ENCODE data around the gene PSMG3.

The PSMG3 gene

DNA sequence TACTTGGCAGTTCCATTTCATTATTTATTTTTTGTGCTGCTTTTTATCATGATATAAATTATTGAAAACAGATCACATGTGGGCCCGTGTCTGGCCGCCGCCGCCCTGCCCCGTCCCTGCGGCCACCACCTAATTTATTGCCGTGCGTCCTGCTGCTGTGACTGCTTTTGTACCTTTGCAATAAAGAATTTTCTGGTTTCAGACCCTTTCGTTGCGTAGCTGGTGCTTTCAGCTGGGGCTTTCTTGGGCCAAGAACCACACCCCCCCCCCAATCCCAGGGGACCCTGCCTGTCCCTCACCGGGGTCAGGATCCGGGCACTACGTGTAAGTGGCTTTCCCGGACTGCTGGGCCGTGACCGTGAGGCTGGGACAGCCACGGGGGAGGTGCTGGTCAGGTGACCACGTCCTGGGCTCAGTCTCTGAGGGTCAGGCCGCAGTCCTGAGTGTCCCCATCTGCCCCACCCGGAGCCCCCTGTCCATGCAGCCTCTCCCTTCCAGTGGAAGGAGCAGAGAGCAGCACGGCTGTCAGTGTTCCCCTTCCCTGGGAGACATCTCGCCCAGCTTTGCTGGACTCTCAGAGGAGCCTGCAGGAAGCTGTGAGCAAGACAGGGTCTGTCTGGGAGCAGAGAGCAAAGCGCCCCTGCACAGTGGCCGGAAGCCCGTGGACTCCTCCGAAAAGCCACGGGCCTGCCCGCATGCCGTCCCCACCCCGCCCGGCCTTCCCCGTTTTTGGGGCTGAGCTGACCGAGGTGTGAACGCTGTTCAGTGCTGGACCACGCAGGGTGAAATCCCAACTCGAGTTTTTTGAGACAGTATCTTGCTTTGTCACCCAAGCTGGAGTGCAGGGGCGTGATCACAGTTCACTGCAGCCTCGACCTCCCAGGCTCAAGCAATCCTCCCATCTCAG lies 26.7 kb downstream of the PSMG3 start:
- DNase-seq: no peak

DNA sequence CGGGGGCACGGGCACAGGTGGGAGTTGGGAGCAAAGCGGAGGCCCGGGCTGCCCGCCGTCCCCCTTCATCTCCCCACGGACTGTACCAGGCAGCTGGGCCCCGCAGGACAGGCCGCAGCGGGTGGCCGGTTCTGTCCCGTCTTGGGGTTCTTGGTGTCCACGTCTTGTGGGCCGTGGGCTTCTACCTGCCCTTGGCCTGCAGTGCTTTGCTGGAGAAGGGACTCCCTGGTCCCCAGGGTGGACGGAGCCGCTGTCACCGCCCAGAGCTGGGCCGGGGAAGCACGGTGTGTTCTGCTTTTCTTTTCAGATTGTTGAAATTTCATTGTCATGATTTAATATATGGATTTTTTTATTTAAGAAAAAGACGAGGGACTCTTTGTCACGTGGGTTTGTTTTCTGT lies 27.5 kb downstream of the PSMG3 start:
- DNase-seq: no peak

- no peak for DNase-seq
Observed at GRCh38 chr7:1541431-1542162, 28.2 kb downstream of the PSMG3 start.

DNA sequence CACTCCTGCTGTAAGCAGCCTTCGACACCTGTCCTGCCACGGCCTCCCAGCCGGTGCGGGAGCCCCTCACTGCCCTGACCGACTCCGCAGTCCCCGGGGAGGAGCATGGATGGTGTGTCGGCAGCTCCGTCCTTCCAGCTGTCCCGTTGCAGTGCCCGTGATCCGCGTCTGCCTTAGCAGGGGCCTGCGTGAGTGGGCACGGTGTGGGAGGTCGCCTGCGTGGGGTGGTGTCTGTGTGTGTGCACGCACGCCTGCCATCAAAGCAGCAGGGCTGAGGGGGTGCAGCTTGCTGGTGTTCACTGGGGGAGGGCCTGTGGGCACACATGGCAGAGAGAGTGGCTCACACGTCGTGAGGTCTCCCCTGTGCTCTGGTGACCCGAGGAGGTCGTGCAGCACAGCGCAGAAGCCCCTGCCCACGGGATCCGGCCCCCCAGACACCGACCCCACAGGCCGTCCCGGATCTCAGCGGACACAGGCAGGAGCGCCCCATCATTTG lies 29.0 kb downstream of the PSMG3 start:
- DNase-seq: no peak

DNA sequence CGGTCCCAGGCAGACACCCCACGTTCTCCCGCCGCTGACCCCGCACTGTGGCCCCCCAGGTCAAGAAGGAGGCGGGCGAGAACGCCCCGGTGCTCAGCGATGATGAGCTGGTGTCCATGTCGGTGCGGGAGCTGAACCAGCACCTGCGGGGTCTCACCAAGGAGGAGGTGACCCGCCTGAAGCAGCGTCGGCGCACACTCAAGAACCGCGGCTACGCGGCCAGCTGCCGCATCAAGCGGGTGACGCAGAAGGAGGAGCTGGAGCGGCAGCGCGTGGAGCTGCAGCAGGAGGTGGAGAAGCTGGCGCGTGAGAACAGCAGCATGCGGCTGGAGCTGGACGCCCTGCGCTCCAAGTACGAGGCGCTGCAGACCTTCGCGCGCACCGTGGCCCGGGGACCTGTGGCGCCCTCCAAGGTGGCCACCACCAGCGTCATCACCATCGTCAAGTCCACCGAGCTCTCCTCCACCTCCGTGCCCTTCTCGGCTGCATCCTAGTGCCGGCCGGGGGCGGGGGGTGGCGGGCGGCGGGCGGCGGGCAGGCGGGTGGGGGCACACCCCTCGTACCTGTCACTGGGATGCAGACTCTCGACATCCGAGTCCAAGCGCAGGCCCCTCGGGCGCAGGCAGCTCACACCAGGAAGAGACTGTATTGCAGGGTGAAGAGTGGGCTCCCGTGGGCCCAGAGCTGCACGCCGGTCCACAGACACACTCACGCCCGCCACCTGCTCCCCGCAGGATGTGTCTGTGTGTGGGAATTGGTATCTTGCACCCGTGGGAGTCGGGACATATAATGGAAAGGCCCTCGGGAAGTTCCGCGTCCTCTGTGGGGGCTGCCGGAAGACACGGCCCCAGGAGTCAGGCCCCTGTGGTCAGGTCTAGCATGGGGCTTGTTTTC lies 29.7 kb downstream of the PSMG3 start:
- DNase-seq: no peak

DNA sequence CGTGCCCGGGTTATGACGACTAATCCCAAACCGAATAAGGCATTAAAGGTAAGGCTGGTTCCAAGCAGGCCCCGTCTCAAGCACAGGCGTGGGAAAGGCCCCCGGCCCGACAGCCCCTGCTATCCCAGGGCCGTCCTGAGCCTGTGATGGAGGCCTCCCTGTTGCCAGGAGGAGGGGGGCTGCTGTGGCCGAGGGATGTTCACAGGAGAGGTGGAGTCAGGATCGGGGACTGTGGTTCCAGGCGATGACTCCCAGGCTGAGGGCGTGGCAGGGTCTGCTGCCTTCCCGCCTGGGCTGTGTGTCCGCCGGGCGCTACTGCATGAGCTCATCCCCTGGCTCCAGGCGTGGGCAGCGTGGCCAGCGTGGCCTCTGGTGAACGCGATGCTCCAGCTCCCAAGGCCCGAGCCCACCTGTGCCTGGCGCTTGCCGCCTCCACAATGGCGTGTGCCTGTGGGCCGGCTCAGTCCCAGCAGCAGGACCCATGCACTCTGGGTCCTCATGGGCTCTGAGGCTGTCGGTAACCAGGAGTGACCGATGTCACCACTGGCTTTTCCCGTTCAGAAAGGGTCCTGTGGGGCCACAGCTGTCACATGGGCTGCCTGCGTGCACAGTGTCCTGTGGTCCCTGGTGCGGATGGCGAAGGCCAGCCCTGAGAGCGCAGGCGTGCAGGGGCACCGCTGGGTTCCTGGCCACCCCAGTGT lies 30.5 kb downstream of the PSMG3 start:
- DNase-seq: no peak

- no peak for DNase-seq
Observed at GRCh38 chr7:1538544-1539180, 31.2 kb downstream of the PSMG3 start.

GRCh38 chr7:1537535-1538412 lies 32.1 kb downstream of the PSMG3 start:
- DNase-seq: no peak

GRCh38 chr7:1536743-1537534 lies 32.9 kb downstream of the PSMG3 start:
- no peak for DNase-seq

DNA sequence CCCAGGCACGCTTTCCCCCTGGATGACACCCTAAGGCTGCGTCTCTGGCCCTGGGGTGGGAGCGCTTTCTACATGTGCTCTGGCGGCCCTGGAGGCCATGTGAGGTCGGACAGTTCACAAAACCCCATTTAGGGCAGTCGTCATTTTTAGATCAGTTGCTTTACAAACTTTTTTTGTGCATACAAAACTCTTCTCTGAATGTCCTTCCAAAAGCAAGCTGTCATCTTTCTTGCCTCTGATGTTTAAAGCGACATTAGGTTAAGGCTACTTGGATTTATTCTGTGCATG lies 33.4 kb downstream of the PSMG3 start:
- DNase-seq: no peak

DNA sequence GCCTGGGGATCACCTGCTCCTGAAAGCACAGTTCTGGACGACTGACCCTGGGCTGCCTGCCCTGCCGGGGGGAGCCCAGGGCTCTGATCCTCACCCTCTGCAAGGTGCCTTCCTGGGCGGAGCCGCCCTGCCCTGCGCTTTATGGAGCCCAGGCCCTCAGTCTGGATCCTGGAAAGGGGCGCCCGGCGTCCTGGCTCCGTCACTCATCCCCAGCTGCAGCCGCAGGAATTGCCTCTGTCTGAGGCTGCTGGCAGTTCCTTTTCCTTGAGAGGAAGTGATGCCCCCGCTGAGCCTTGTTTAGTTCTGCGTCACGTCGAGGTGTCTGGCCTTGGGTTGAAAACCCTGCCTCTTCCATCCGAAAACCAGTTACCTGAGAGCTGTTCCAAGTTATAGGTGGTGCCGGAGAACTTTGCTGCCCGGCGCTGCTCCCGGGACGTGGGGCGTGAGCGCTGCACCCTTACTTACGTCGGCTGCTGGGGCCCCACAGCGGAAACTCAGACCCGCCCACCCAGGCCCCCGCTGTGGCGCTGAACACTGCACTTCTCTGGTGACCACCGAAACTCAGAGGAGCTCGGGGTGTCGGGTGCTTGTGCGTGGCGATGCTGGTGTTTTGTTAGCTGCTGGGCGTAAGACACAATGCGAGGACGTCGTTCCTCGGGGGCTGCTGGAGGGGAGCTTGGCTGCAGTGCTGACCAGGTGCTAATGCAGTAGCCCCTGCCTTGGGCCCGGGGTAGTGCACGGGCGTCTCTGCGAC lies 34.0 kb downstream of the PSMG3 start:
- DNase-seq: no peak

DNA sequence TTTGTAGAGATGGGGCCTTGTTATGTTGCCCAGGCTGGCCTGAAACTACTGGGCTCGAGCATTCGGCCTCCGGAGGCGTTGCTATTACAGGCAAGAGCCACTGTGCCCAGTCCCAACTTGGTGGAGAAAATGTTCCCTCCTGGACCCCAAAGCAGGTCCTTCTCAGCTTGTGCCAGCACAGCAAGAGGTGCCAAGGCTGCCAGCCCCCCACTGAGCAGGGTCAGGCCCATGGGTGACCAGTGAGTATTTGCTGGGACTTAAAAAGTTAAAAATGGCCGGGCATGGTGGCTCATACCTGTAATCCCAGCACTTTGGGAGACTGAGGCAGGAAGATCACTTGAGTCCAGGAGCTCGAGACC lies 34.8 kb downstream of the PSMG3 start:
- DNase-seq: no peak

- no peak for DNase-seq
Observed at GRCh38 chr7:1534330-1535099, 35.3 kb downstream of the PSMG3 start.

DNA sequence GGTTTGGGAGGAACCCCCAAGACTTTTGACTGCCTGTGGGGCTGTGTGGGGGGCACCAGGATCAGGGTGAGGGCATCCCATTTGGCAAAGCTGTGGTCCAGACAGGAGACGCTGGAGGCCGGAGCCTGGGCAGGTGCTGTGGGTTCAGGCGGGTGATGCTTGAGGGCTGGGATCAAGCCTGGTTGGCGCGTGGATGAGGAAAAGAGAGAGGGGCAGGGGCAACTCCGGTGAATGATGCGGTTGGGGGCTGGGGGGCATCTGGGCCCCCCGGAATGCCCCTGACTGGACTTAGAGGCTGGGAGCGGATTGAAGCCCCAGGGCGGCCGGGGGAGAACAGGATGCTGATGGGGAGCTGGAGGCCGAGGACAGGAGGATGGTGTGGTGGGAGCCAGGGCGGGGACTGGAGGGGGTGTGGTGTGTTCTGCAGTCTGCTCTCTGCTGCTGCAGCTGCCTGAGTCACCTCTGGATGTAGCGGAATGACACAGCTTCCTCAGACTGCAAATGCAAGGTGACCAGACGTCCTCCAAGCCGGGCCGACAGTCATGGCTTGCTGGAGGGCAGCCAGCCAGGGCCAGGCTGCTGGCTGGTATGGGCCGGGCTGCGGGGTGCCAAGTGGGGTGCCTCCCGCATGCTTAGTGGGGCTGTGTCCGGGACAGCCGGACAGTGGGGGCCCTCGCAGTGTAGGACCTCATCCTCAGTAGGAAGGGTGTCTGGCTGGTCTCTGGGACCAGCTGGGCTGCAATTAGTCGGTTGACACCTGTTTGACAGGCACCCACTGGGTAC lies 36.1 kb downstream of the PSMG3 start:
- DNase-seq: no peak

GRCh38 chr7:1533255-1533546 lies 36.6 kb downstream of the PSMG3 start:
- no peak for DNase-seq

GRCh38 chr7:1532456-1533254 lies 37.2 kb downstream of the PSMG3 start:
- no peak for DNase-seq

GRCh38 chr7:1531979-1532455 lies 37.8 kb downstream of the PSMG3 start:
- no peak for DNase-seq

All from NCI-H2107 (cell line).